ENCODE results near the gene MOCS1. TPM values are rescaled to one million over a fixed set of nuclear protein-coding genes. Genes with fewer than 3 reads are reported as not detected.

Gene MOCS1
- total RNA-seq, 1 donor: 25.3 TPM

GRCh38 chr6:39908838-39909583 is 25.3 kb downstream of the MOCS1 start:
- H3K27ac ChIP-seq (ENCODE audit: low read depth, low read length): no peak overlapping the region
- H3K27me3 ChIP-seq (ENCODE audit: insufficient read depth, low read length): no peaks in the 10 kb centered on the region
- H2AFZ ChIP-seq (ENCODE audit: low read length): no peak overlapping the region
- peaks cover 12% of the 10 kb centered on the region for H3K36me3 ChIP-seq (ENCODE audit: insufficient read depth, low read length)
- H4K20me1 ChIP-seq (ENCODE audit: insufficient read depth, low read length): no peaks in the 10 kb centered on the region
- no peak overlapping the region for H3K4me2 ChIP-seq (ENCODE audit: insufficient read depth, low read length)
- TF ChIP-seq CTCF (IDR thresholded peaks at IDR 0.05; ENCODE audit: extremely low read depth, low read depth, low read length): no peak
- no peaks in the 10 kb centered on the region for H3K9me3 ChIP-seq (ENCODE audit: low read depth, low read length)
- no peaks in the 10 kb centered on the region for H3K79me2 ChIP-seq (ENCODE audit: insufficient read depth, low read length)
- no peak for DNase-seq (ENCODE audit: insufficient read length, low spot score, missing footprints)
- H3K4me1 ChIP-seq (ENCODE audit: insufficient read depth, low read length): no peaks in the 10 kb centered on the region
- H3K4me3 ChIP-seq (ENCODE audit: insufficient read depth, low read length): no peak overlapping the region

GRCh38 chr6:39907871-39908575 is 26.2 kb downstream of the MOCS1 start:
- DNase-seq (ENCODE audit: insufficient read length, low spot score, missing footprints): no peak
- no peak for TF ChIP-seq CTCF (IDR thresholded peaks at IDR 0.05; ENCODE audit: extremely low read depth, low read depth, low read length)
- H3K4me3 ChIP-seq (ENCODE audit: insufficient read depth, low read length): no peak overlapping the region

GRCh38 chr6:39906318-39906761 is 27.9 kb downstream of the MOCS1 start:
- Histone ChIP-seq H3K9me3 (ENCODE audit: low read depth, low read length) (no peaks in the 10 kb centered on the region), H3K27ac (ENCODE audit: low read depth, low read length) (no peak overlapping the region), H3K36me3 (ENCODE audit: insufficient read depth, low read length) (peaks cover 16% of the 10 kb centered on the region), H3K79me2 (ENCODE audit: insufficient read depth, low read length) (no peaks in the 10 kb centered on the region), H4K20me1 (ENCODE audit: insufficient read depth, low read length) (no peaks in the 10 kb centered on the region), H3K27me3 (ENCODE audit: insufficient read depth, low read length) (no peaks in the 10 kb centered on the region), H3K4me1 (ENCODE audit: insufficient read depth, low read length) (no peaks in the 10 kb centered on the region), H3K4me2 (ENCODE audit: insufficient read depth, low read length) (no peak overlapping the region), H2AFZ (ENCODE audit: low read length) (no peak overlapping the region), H3K4me3 (ENCODE audit: insufficient read depth, low read length) (no peak overlapping the region)
- no peak for TF ChIP-seq CTCF (IDR thresholded peaks at IDR 0.05; ENCODE audit: extremely low read depth, low read depth, low read length)
- DNase-seq (ENCODE audit: insufficient read length, low spot score, missing footprints): no peak

More at GRCh38 chr6:39907871-39908575, 26.2 kb downstream of the MOCS1 start:
- Histone ChIP-seq H3K27ac (ENCODE audit: low read depth, low read length) (no peak overlapping the region), H3K4me1 (ENCODE audit: insufficient read depth, low read length) (no peaks in the 10 kb centered on the region), H4K20me1 (ENCODE audit: insufficient read depth, low read length) (no peaks in the 10 kb centered on the region), H3K9me3 (ENCODE audit: low read depth, low read length) (no peaks in the 10 kb centered on the region), H3K27me3 (ENCODE audit: insufficient read depth, low read length) (no peaks in the 10 kb centered on the region), H2AFZ (ENCODE audit: low read length) (no peak overlapping the region), H3K4me2 (ENCODE audit: insufficient read depth, low read length) (no peak overlapping the region), H3K36me3 (ENCODE audit: insufficient read depth, low read length) (peaks cover 18% of the 10 kb centered on the region), H3K79me2 (ENCODE audit: insufficient read depth, low read length) (no peaks in the 10 kb centered on the region)

- Histone ChIP-seq H3K4me1 (ENCODE audit: insufficient read depth, low read length) (no peaks in the 10 kb centered on the region), H3K27ac (ENCODE audit: low read depth, low read length) (no peak overlapping the region), H4K20me1 (ENCODE audit: insufficient read depth, low read length) (no peaks in the 10 kb centered on the region), H3K36me3 (ENCODE audit: insufficient read depth, low read length) (peaks cover 16% of the 10 kb centered on the region), H3K79me2 (ENCODE audit: insufficient read depth, low read length) (no peaks in the 10 kb centered on the region), H2AFZ (ENCODE audit: low read length) (no peak overlapping the region), H3K27me3 (ENCODE audit: insufficient read depth, low read length) (no peaks in the 10 kb centered on the region), H3K4me2 (ENCODE audit: insufficient read depth, low read length) (no peak overlapping the region), H3K4me3 (ENCODE audit: insufficient read depth, low read length) (no peak overlapping the region), H3K9me3 (ENCODE audit: low read depth, low read length) (no peaks in the 10 kb centered on the region)
- no peak for DNase-seq (ENCODE audit: insufficient read length, low spot score, missing footprints)
- no peak for TF ChIP-seq CTCF (IDR thresholded peaks at IDR 0.05; ENCODE audit: extremely low read depth, low read depth, low read length)
Observed at GRCh38 chr6:39905640-39905975, 28.7 kb downstream of the MOCS1 start.
